ENCODE measurements around the gene PIP4K2B.

GRCh38 chr17:38848557-38848891 lies 49.2 kb upstream of the PIP4K2B start:
- TF ChIP-seq CTCF (IDR thresholded peaks at IDR 0.05) (no peak), EZH2 (IDR thresholded peaks at IDR 0.05; ENCODE audit: borderline replicate concordance, insufficient read depth, low read depth, low read length, poor library complexity, severe bottlenecking) (no peak)

Data from B cell (primary cell).